Stimulated activated CD4-positive, alpha-beta T cell treated with anti-CD3 and anti-CD28 coated beads, Interleukin-12 subunit alpha, Interleukin-12 subunit beta, amount 100 ng/mL, for 24 hours (primary cell): ENCODE measurements around the gene ACTRT2.

ENCODE experiments used
- DNase-seq, 2 experiments: peaks; one replicate each; pipeline ENCODE4 v3.0.0-alpha.2; 2020; ENCODE audit warnings: low read depth in 2 of 2

ACTRT2 gene

GRCh38 chr1:3052501-3052900 is 31.2 kb downstream of the ACTRT2 start:
- no peak for DNase-seq

- DNase-seq: no peak
These were observed 32.2 kb downstream of the ACTRT2 start for GRCh38 chr1:3053366-3053980.

GRCh38 chr1:3053986-3054385 is 32.7 kb downstream of the ACTRT2 start:
- no peak for DNase-seq

- no peak for DNase-seq
These were observed 33.2 kb downstream of the ACTRT2 start for GRCh38 chr1:3054474-3054873.

GRCh38 chr1:3055051-3055450 is 33.8 kb downstream of the ACTRT2 start:
- no peak for DNase-seq

- DNase-seq: no peak
These were observed 35.4 kb downstream of the ACTRT2 start for GRCh38 chr1:3056641-3057040.

GRCh38 chr1:3058263-3059030 is 37.2 kb downstream of the ACTRT2 start:
- no peak for DNase-seq

- no peak for DNase-seq
These were observed 38.9 kb downstream of the ACTRT2 start for GRCh38 chr1:3060127-3060526.

- DNase-seq: no peak
These were observed 39.6 kb downstream of the ACTRT2 start for GRCh38 chr1:3060601-3061551.

GRCh38 chr1:3061566-3061965 is 40.3 kb downstream of the ACTRT2 start:
- no peak for DNase-seq

- DNase-seq: no peak
These were observed 40.8 kb downstream of the ACTRT2 start for GRCh38 chr1:3061981-3062615.

- DNase-seq: no peak
These were observed 41.5 kb downstream of the ACTRT2 start for GRCh38 chr1:3062616-3063378.

GRCh38 chr1:3063379-3064295 is 42.4 kb downstream of the ACTRT2 start:
- DNase-seq: no peak

GRCh38 chr1:3064296-3064850 is 43.1 kb downstream of the ACTRT2 start:
- no peak for DNase-seq

GRCh38 chr1:3064901-3065300 is 43.6 kb downstream of the ACTRT2 start:
- DNase-seq: no peak

- DNase-seq: no peak
These were observed 44.1 kb downstream of the ACTRT2 start for GRCh38 chr1:3065396-3065795.

- no peak for DNase-seq
These were observed 44.5 kb downstream of the ACTRT2 start for GRCh38 chr1:3065797-3066196.

GRCh38 chr1:3066250-3066711 is 45.0 kb downstream of the ACTRT2 start:
- no peak for DNase-seq

- DNase-seq: no peak
These were observed 45.6 kb downstream of the ACTRT2 start for GRCh38 chr1:3066826-3067225.

- no peak for DNase-seq
These were observed 46.0 kb downstream of the ACTRT2 start for GRCh38 chr1:3067301-3067670.
